ENCODE results near the gene ATF7.
"Not testable (repeated sequence)": the region's sequence is repeated elsewhere in the genome, so short reads cannot be mapped to it uniquely, and the experiment has no call there.

The ATF7 gene

GRCh38 chr12:53594897-53595615 is 31.1 kb downstream of the ATF7 start:
- DNase-seq (ENCODE audit: low spot score), result no peak

- no peak for DNase-seq (ENCODE audit: low spot score)
Measured at GRCh38 chr12:53593707-53594106, 32.5 kb downstream of the ATF7 start.

- no peak for DNase-seq (ENCODE audit: low spot score)
Measured at GRCh38 chr12:53593031-53593430, 33.2 kb downstream of the ATF7 start.

- DNase-seq (ENCODE audit: low spot score), result no peak
Measured at GRCh38 chr12:53592426-53592825, 33.8 kb downstream of the ATF7 start.

GRCh38 chr12:53591301-53592206 is 34.6 kb downstream of the ATF7 start:
- no peak for DNase-seq (ENCODE audit: low spot score)

- DNase-seq (ENCODE audit: low spot score), result no peak
Measured at GRCh38 chr12:53590652-53591051, 35.5 kb downstream of the ATF7 start.

GRCh38 chr12:53589915-53590314 is 36.3 kb downstream of the ATF7 start:
- DNase-seq (ENCODE audit: low spot score), result no peak

GRCh38 chr12:53589423-53589822 is 36.8 kb downstream of the ATF7 start:
- DNase-seq (ENCODE audit: low spot score), result no peak

- DNase-seq (ENCODE audit: low spot score), result no peak
Measured at GRCh38 chr12:53588123-53588522, 38.1 kb downstream of the ATF7 start.

GRCh38 chr12:53586745-53587144 is 39.4 kb downstream of the ATF7 start:
- DNase-seq (ENCODE audit: low spot score), result no peak

GRCh38 chr12:53585448-53586125 is 40.6 kb downstream of the ATF7 start:
- no peak for DNase-seq (ENCODE audit: low spot score)

- no peak for DNase-seq (ENCODE audit: low spot score)
Measured at GRCh38 chr12:53579545-53579955, 46.6 kb downstream of the ATF7 start.

- no peak for DNase-seq (ENCODE audit: low spot score)
Measured at GRCh38 chr12:53578783-53579182, 47.4 kb downstream of the ATF7 start.

- no peak for DNase-seq (ENCODE audit: low spot score)
Measured at GRCh38 chr12:53577941-53578352, 48.2 kb downstream of the ATF7 start.

GRCh38 chr12:53575502-53576249 is 50.5 kb downstream of the ATF7 start:
- no peak for DNase-seq (ENCODE audit: low spot score)

- no peak for DNase-seq (ENCODE audit: low spot score)
Measured at GRCh38 chr12:53572134-53572758, 53.9 kb downstream of the ATF7 start.

GRCh38 chr12:53571295-53571694 is 54.9 kb downstream of the ATF7 start:
- DNase-seq (ENCODE audit: low spot score), result no peak

GRCh38 chr12:53568809-53569557 is 57.2 kb downstream of the ATF7 start:
- no peak for DNase-seq (ENCODE audit: low spot score)

- DNase-seq (ENCODE audit: low spot score), result no peak
Measured at GRCh38 chr12:53567961-53568808, 58.0 kb downstream of the ATF7 start.

GRCh38 chr12:53565376-53565775 is 60.8 kb downstream of the ATF7 start:
- not testable (repeated sequence) for DNase-seq (ENCODE audit: low spot score)
